ENCODE data around the gene CACNA1S.

CACNA1S gene

GRCh38 chr1:201015551-201016091 is 96.6 kb downstream of the CACNA1S start:
- Histone ChIP-seq H3K4me1 (ENCODE audit: insufficient read depth, low read length) (peaks cover 8% of the 10 kb centered on the region), H3K9ac (ENCODE audit: low read length) (no peak overlapping the region), H3K27me3 (ENCODE audit: control insufficient read depth in 1 of 2, insufficient read depth in 2 of 2, low read length in 2 of 2) (peaks cover 4 to 12% of the 10 kb centered on the region in 2 donors), H3K36me3 (ENCODE audit: insufficient read depth, low read length) (no peaks in the 10 kb centered on the region), H3K4me3 (ENCODE audit: low read depth in 1 of 2, low read length in 2 of 2) (no peak overlapping the region), H3K9me3 (ENCODE audit: low read length) (no peaks in the 10 kb centered on the region), H3K27ac (ENCODE audit: low read depth, low read length) (no peak overlapping the region)

GRCh38 chr1:201014816-201015200 is 97.4 kb downstream of the CACNA1S start:
- H3K9ac ChIP-seq (ENCODE audit: low read length), result no peak overlapping the region
- no peaks in the 10 kb centered on the region for H3K36me3 ChIP-seq (ENCODE audit: insufficient read depth, low read length)
- peaks cover 8% of the 10 kb centered on the region for H3K4me1 ChIP-seq (ENCODE audit: insufficient read depth, low read length)
- H3K27me3 ChIP-seq (ENCODE audit: control insufficient read depth in 1 of 2, insufficient read depth in 2 of 2, low read length in 2 of 2), result peaks cover 4 to 16% of the 10 kb centered on the region in 2 donors
- H3K9me3 ChIP-seq (ENCODE audit: low read length), result no peaks in the 10 kb centered on the region
- no peak overlapping the region for H3K4me3 ChIP-seq (ENCODE audit: low read depth in 1 of 2, low read length in 2 of 2)
- H3K27ac ChIP-seq (ENCODE audit: low read depth, low read length), result no peak overlapping the region

- H3K27ac ChIP-seq (ENCODE audit: low read depth, low read length), result no peak overlapping the region
- no peak overlapping the region for H3K4me3 ChIP-seq (ENCODE audit: low read depth in 1 of 2, low read length in 2 of 2)
- peaks cover 8% of the 10 kb centered on the region for H3K4me1 ChIP-seq (ENCODE audit: insufficient read depth, low read length)
- H3K9me3 ChIP-seq (ENCODE audit: low read length), result no peaks in the 10 kb centered on the region
- H3K27me3 ChIP-seq (ENCODE audit: control insufficient read depth in 1 of 2, insufficient read depth in 2 of 2, low read length in 2 of 2), result peaks cover 4 to 16% of the 10 kb centered on the region in 2 donors
- no peak overlapping the region for H3K9ac ChIP-seq (ENCODE audit: low read length)
- no peaks in the 10 kb centered on the region for H3K36me3 ChIP-seq (ENCODE audit: insufficient read depth, low read length)
These were observed 98.0 kb downstream of the CACNA1S start for GRCh38 chr1:201013991-201014815.

- H3K4me1 ChIP-seq (ENCODE audit: insufficient read depth, low read length), result peaks cover 8% of the 10 kb centered on the region
- peaks cover 4 to 20% of the 10 kb centered on the region in 2 donors for H3K27me3 ChIP-seq (ENCODE audit: control insufficient read depth in 1 of 2, insufficient read depth in 2 of 2, low read length in 2 of 2)
- H3K27ac ChIP-seq (ENCODE audit: low read depth, low read length), result no peak overlapping the region
These were observed 99.2 kb downstream of the CACNA1S start for GRCh38 chr1:201013031-201013485.

GRCh38 chr1:201011616-201012015 is 100.6 kb downstream of the CACNA1S start:
- H3K36me3 ChIP-seq (ENCODE audit: insufficient read depth, low read length), result no peaks in the 10 kb centered on the region

More at GRCh38 chr1:201013031-201013485, 99.2 kb downstream of the CACNA1S start:
- no peaks in the 10 kb centered on the region for H3K9me3 ChIP-seq (ENCODE audit: low read length)
- no peaks in the 10 kb centered on the region for H3K36me3 ChIP-seq (ENCODE audit: insufficient read depth, low read length)
- H3K4me3 ChIP-seq (ENCODE audit: low read depth in 1 of 2, low read length in 2 of 2), result no peak overlapping the region
- no peak overlapping the region for H3K9ac ChIP-seq (ENCODE audit: low read length)

GRCh38 chr1:201009962-201010645 is 102.1 kb downstream of the CACNA1S start:
- no peak overlapping the region for H3K4me3 ChIP-seq (ENCODE audit: low read depth in 1 of 2, low read length in 2 of 2)
- peaks cover 4 to 21% of the 10 kb centered on the region in 2 donors for H3K27me3 ChIP-seq (ENCODE audit: control insufficient read depth in 1 of 2, insufficient read depth in 2 of 2, low read length in 2 of 2)
- H3K9me3 ChIP-seq (ENCODE audit: low read length), result no peaks in the 10 kb centered on the region
- H3K4me1 ChIP-seq (ENCODE audit: insufficient read depth, low read length), result no peaks in the 10 kb centered on the region
- H3K36me3 ChIP-seq (ENCODE audit: insufficient read depth, low read length), result no peaks in the 10 kb centered on the region
- H3K27ac ChIP-seq (ENCODE audit: low read depth, low read length), result no peak overlapping the region
- no peak overlapping the region for H3K9ac ChIP-seq (ENCODE audit: low read length)

More at GRCh38 chr1:201011616-201012015, 100.6 kb downstream of the CACNA1S start:
- Histone ChIP-seq H3K9ac (ENCODE audit: low read length) (no peak overlapping the region), H3K4me1 (ENCODE audit: insufficient read depth, low read length) (peaks cover 6% of the 10 kb centered on the region), H3K27ac (ENCODE audit: low read depth, low read length) (no peak overlapping the region), H3K4me3 (ENCODE audit: low read depth in 1 of 2, low read length in 2 of 2) (no peak overlapping the region), H3K27me3 (ENCODE audit: control insufficient read depth in 1 of 2, insufficient read depth in 2 of 2, low read length in 2 of 2) (peaks cover 4 to 21% of the 10 kb centered on the region in 2 donors), H3K9me3 (ENCODE audit: low read length) (no peaks in the 10 kb centered on the region)

- no peaks in the 10 kb centered on the region for H3K9me3 ChIP-seq (ENCODE audit: low read length)
- H3K36me3 ChIP-seq (ENCODE audit: insufficient read depth, low read length), result no peaks in the 10 kb centered on the region
- no peaks in the 10 kb centered on the region for H3K4me1 ChIP-seq (ENCODE audit: insufficient read depth, low read length)
- peaks cover 4 to 13% of the 10 kb centered on the region in 2 donors for H3K27me3 ChIP-seq (ENCODE audit: control insufficient read depth in 1 of 2, insufficient read depth in 2 of 2, low read length in 2 of 2)
- H3K9ac ChIP-seq (ENCODE audit: low read length), result no peak overlapping the region
- H3K27ac ChIP-seq (ENCODE audit: low read depth, low read length), result no peak overlapping the region
- no peak overlapping the region for H3K4me3 ChIP-seq (ENCODE audit: low read depth in 1 of 2, low read length in 2 of 2)
These were observed 103.4 kb downstream of the CACNA1S start for GRCh38 chr1:201008666-201009360.

- no peak overlapping the region for H3K4me3 ChIP-seq (ENCODE audit: low read depth in 1 of 2, low read length in 2 of 2)
- no peak overlapping the region for H3K27ac ChIP-seq (ENCODE audit: low read depth, low read length)
- H3K9ac ChIP-seq (ENCODE audit: low read length), result no peak overlapping the region
- H3K36me3 ChIP-seq (ENCODE audit: insufficient read depth, low read length), result no peaks in the 10 kb centered on the region
- no peaks in the 10 kb centered on the region for H3K4me1 ChIP-seq (ENCODE audit: insufficient read depth, low read length)
- peaks cover 0 to 9% of the 10 kb centered on the region in 2 donors for H3K27me3 ChIP-seq (ENCODE audit: control insufficient read depth in 1 of 2, insufficient read depth in 2 of 2, low read length in 2 of 2)
- H3K9me3 ChIP-seq (ENCODE audit: low read length), result no peaks in the 10 kb centered on the region
These were observed 104.7 kb downstream of the CACNA1S start for GRCh38 chr1:201007481-201007880.

- Histone ChIP-seq H3K36me3 (ENCODE audit: insufficient read depth, low read length) (no peaks in the 10 kb centered on the region), H3K4me1 (ENCODE audit: insufficient read depth, low read length) (no peaks in the 10 kb centered on the region), H3K9ac (ENCODE audit: low read length) (no peak overlapping the region), H3K4me3 (ENCODE audit: low read depth in 1 of 2, low read length in 2 of 2) (no peak overlapping the region), H3K27me3 (ENCODE audit: control insufficient read depth in 1 of 2, insufficient read depth in 2 of 2, low read length in 2 of 2) (peaks cover 0 to 9% of the 10 kb centered on the region in 2 donors), H3K27ac (ENCODE audit: low read depth, low read length) (no peak overlapping the region), H3K9me3 (ENCODE audit: low read length) (no peaks in the 10 kb centered on the region)
These were observed 105.8 kb downstream of the CACNA1S start for GRCh38 chr1:201006450-201006849.

GRCh38 chr1:201004732-201005131 is 107.5 kb downstream of the CACNA1S start:
- Histone ChIP-seq H3K4me3 (ENCODE audit: low read depth in 1 of 2, low read length in 2 of 2) (no peak overlapping the region), H3K27me3 (ENCODE audit: control insufficient read depth in 1 of 2, insufficient read depth in 2 of 2, low read length in 2 of 2) (peaks cover 0 to 5% of the 10 kb centered on the region in 2 donors), H3K36me3 (ENCODE audit: insufficient read depth, low read length) (no peaks in the 10 kb centered on the region), H3K4me1 (ENCODE audit: insufficient read depth, low read length) (no peaks in the 10 kb centered on the region), H3K9me3 (ENCODE audit: low read length) (no peaks in the 10 kb centered on the region), H3K9ac (ENCODE audit: low read length) (no peak overlapping the region), H3K27ac (ENCODE audit: low read depth, low read length) (no peak overlapping the region)

- no peaks in the 10 kb centered on the region for H3K36me3 ChIP-seq (ENCODE audit: insufficient read depth, low read length)
- H3K9ac ChIP-seq (ENCODE audit: low read length), result no peak overlapping the region
- H3K27ac ChIP-seq (ENCODE audit: low read depth, low read length), result no peak overlapping the region
- no peaks in the 10 kb centered on the region for H3K9me3 ChIP-seq (ENCODE audit: low read length)
- H3K27me3 ChIP-seq (ENCODE audit: control insufficient read depth in 1 of 2, insufficient read depth in 2 of 2, low read length in 2 of 2), result peaks cover 0 to 5% of the 10 kb centered on the region in 2 donors
- no peak overlapping the region for H3K4me3 ChIP-seq (ENCODE audit: low read depth in 1 of 2, low read length in 2 of 2)
- H3K4me1 ChIP-seq (ENCODE audit: insufficient read depth, low read length), result no peaks in the 10 kb centered on the region
These were observed 108.1 kb downstream of the CACNA1S start for GRCh38 chr1:201004154-201004553.
